ENCODE measurements around the gene TSPAN3. TPM values are rescaled to one million over a fixed set of nuclear protein-coding genes. Genes with fewer than 3 reads are reported as not detected.

Gene TSPAN3
- polyA plus RNA-seq, 1 donor (not counting 4 experiments of a cell fraction or from before 2014, with no cell fraction given), result 181 TPM

DNA sequence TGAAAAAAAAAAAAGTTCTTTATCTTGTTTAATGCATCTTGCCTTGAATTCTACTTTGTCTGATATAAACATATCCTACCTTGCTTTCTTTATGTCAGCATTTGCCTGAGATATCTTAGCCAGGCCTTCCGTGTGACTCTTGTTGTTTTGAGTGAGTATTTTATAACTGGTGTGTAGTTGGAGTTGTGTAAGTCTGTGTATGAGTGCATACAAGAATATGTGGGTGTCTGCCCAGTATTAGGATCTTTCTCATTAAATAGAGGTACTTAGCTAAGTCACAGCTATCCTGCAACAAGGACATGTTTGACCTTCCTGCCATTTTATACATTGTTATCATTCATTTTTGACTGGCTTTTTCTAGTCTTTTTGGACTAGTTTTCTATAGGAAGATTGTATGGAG, 22.5 kb upstream of the TSPAN3 start:
- dilution Hi-C loops (cut with MboI; ENCODE audit: extremely low pct_ligation_motif_present, low sequenced_read_pairs), result no loop called here
- H3K9ac ChIP-seq (ENCODE audit: control insufficient read depth, extremely low read depth, insufficient read depth, low read length), result no peak overlapping the region
- no peak overlapping the region for H2AFZ ChIP-seq (ENCODE audit: control insufficient read depth, low read length)
- no peak overlapping the region for H3K4me3 ChIP-seq (ENCODE audit: control insufficient read depth in 2 of 3, extremely low read depth in 1 of 3, insufficient read depth in 2 of 3, low read depth in 1 of 3, low read length in 3 of 3)
- H3K79me2 ChIP-seq (ENCODE audit: control insufficient read depth, insufficient read depth, low read length), result no peaks in the 10 kb centered on the region
- H3K9me1 ChIP-seq (ENCODE audit: control insufficient read depth, extremely low read depth, insufficient read depth, low read length), result no peaks in the 10 kb centered on the region
- FAIRE-seq (no peak), DNase-seq (ENCODE audit: low read depth, low spot score) (no peak)
- no peaks in the 10 kb centered on the region for H3K4me1 ChIP-seq (ENCODE audit: control insufficient read depth, extremely low read depth, insufficient read depth, low read length)
- H3K27me3 ChIP-seq (ENCODE audit: control insufficient read depth, extremely low read depth, insufficient read depth, low read length), result no peaks in the 10 kb centered on the region
- no peaks in the 10 kb centered on the region for H3K36me3 ChIP-seq (ENCODE audit: control insufficient read depth in 2 of 2, extremely low read depth in 1 of 2, insufficient read depth in 2 of 2, low read length in 2 of 2)
- no peaks in the 10 kb centered on the region for H3K9me3 ChIP-seq (ENCODE audit: control insufficient read depth, low read depth, low read length)
- TF ChIP-seq, protein P1, sequence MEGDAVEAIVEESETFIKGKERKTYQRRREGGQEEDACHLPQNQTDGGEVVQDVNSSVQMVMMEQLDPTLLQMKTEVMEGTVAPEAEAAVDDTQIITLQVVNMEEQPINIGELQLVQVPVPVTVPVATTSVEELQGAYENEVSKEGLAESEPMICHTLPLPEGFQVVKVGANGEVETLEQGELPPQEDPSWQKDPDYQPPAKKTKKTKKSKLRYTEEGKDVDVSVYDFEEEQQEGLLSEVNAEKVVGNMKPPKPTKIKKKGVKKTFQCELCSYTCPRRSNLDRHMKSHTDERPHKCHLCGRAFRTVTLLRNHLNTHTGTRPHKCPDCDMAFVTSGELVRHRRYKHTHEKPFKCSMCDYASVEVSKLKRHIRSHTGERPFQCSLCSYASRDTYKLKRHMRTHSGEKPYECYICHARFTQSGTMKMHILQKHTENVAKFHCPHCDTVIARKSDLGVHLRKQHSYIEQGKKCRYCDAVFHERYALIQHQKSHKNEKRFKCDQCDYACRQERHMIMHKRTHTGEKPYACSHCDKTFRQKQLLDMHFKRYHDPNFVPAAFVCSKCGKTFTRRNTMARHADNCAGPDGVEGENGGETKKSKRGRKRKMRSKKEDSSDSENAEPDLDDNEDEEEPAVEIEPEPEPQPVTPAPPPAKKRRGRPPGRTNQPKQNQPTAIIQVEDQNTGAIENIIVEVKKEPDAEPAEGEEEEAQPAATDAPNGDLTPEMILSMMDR (optimal IDR thresholded peaks at IDR 0.05 in 1 of 3, IDR thresholded peaks at IDR 0.05 in 1 of 3, conservative IDR thresholded peaks at IDR 0.05 in 1 of 3; ENCODE audit: extremely low read depth in 1 of 3, insufficient read depth in 2 of 3, low read length in 3 of 3), result no peak
- TF ChIP-seq EZH2 (IDR thresholded peaks at IDR 0.05; ENCODE audit: low read length), result no peak
- no peaks in the 10 kb centered on the region for H4K20me1 ChIP-seq (ENCODE audit: control insufficient read depth, extremely low read depth, insufficient read depth, low read length)
- H3K4me2 ChIP-seq (ENCODE audit: control insufficient read depth, extremely low read depth, insufficient read depth, low read depth, low read length), result no peak overlapping the region
- no peak overlapping the region for H3K27ac ChIP-seq (ENCODE audit: control insufficient read depth, insufficient read depth, low read length)

DNA sequence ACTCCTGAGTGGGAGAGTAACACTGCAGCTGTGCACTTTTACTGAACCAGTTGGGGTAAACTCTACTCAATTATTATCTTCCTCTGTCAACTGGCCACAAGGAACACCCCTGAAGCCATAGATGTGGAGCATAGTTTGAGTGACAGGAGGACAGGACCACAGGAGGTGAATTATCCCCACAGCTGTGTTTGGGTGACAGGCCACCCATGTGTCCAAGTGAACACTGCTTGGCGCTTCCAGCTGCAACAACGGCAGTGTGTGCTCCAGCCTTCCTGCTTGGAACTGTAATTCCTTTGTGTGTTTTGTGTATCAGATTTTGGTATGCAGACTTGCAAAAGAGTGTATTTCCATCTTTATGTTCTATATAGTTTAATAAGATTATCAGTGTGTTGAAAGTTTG, 20.2 kb upstream of the TSPAN3 start:
- H4K20me1 ChIP-seq (ENCODE audit: control insufficient read depth, extremely low read depth, insufficient read depth, low read length), result no peaks in the 10 kb centered on the region
- no peak overlapping the region for H3K27ac ChIP-seq (ENCODE audit: control insufficient read depth, insufficient read depth, low read length)
- dilution Hi-C loops (cut with MboI; ENCODE audit: extremely low pct_ligation_motif_present, low sequenced_read_pairs), result no loop called here
- no peaks in the 10 kb centered on the region for H3K4me1 ChIP-seq (ENCODE audit: control insufficient read depth, extremely low read depth, insufficient read depth, low read length)
- no peak overlapping the region for H2AFZ ChIP-seq (ENCODE audit: control insufficient read depth, low read length)
- TF ChIP-seq, protein P1 (optimal IDR thresholded peaks at IDR 0.05 in 1 of 3, IDR thresholded peaks at IDR 0.05 in 1 of 3, conservative IDR thresholded peaks at IDR 0.05 in 1 of 3; ENCODE audit: extremely low read depth in 1 of 3, insufficient read depth in 2 of 3, low read length in 3 of 3), result no peak
- no peak for TF ChIP-seq EZH2 (IDR thresholded peaks at IDR 0.05; ENCODE audit: low read length)
- H3K4me3 ChIP-seq (ENCODE audit: control insufficient read depth in 2 of 3, extremely low read depth in 1 of 3, insufficient read depth in 2 of 3, low read depth in 1 of 3, low read length in 3 of 3), result no peak overlapping the region
- H3K27me3 ChIP-seq (ENCODE audit: control insufficient read depth, extremely low read depth, insufficient read depth, low read length), result peaks cover 3% of the 10 kb centered on the region
- no peak for DNase-seq (ENCODE audit: low read depth, low spot score)
- H3K9me1 ChIP-seq (ENCODE audit: control insufficient read depth, extremely low read depth, insufficient read depth, low read length), result no peaks in the 10 kb centered on the region
- H3K4me2 ChIP-seq (ENCODE audit: control insufficient read depth, extremely low read depth, insufficient read depth, low read depth, low read length), result no peak overlapping the region
- FAIRE-seq, result no peak
- no peak overlapping the region for H3K9ac ChIP-seq (ENCODE audit: control insufficient read depth, extremely low read depth, insufficient read depth, low read length)
- H3K36me3 ChIP-seq (ENCODE audit: control insufficient read depth in 2 of 2, extremely low read depth in 1 of 2, insufficient read depth in 2 of 2, low read length in 2 of 2), result no peaks in the 10 kb centered on the region
- H3K9me3 ChIP-seq (ENCODE audit: control insufficient read depth, low read depth, low read length), result no peaks in the 10 kb centered on the region
- no peaks in the 10 kb centered on the region for H3K79me2 ChIP-seq (ENCODE audit: control insufficient read depth, insufficient read depth, low read length)

All from keratinocyte (primary cell).